Liver (tissue), 9 donors: Measurements from ENCODE around the gene LRRC72. TPM values are rescaled to one million over a fixed set of nuclear protein-coding genes. Genes with fewer than 3 reads are reported as not detected.

ENCODE experiments used
- DNase-seq: peaks from one replicate; pipeline ENCODE4 v3.0.0-alpha.2; 2017; ENCODE audit warnings: low spot score
- H3K27ac ChIP-seq, 2 donors: one replicate each; pipeline ENCODE4 v1.7.0; 2013; ENCODE audit warnings: inconsistent platforms in 2 of 2, low read length in 2 of 2, control low read depth in 1 of 2, low read depth in 1 of 2, mild to moderate bottlenecking in 1 of 2
- H3K27me3 ChIP-seq, 4 donors: one replicate each; pipeline versions ENCODE4 v1.6.1 to v1.7.0; 2013; ENCODE audit warnings: low read length in 3 of 4, inconsistent platforms in 1 of 4, mild to moderate bottlenecking in 1 of 4, moderate library complexity in 1 of 4; ENCODE audit not compliant: control insufficient read depth in 4 of 4, insufficient read depth in 4 of 4
- H3K36me3 ChIP-seq, 4 donors: one replicate each; pipeline versions ENCODE4 v1.6.1 to v1.7.0; 2013; ENCODE audit warnings: low read length in 3 of 4, mild to moderate bottlenecking in 3 of 4, low read depth in 1 of 4, moderate library complexity in 1 of 4; ENCODE audit not compliant: control insufficient read depth in 4 of 4, insufficient read depth in 3 of 4
- H3K4me1 ChIP-seq, 4 donors: one replicate each; pipeline versions ENCODE4 v1.6.1 to v1.7.0; 2013; ENCODE audit warnings: low read length in 3 of 4, mild to moderate bottlenecking in 3 of 4, moderate library complexity in 1 of 4; ENCODE audit not compliant: control insufficient read depth in 4 of 4, insufficient read depth in 4 of 4
- H3K4me3 ChIP-seq, 3 donors: one replicate each; pipeline versions ENCODE4 v1.6.1 to v1.7.0; 2013; ENCODE audit warnings: low read length in 3 of 3, control low read depth in 1 of 3, low read depth in 1 of 3, mild to moderate bottlenecking in 1 of 3
- H3K9ac ChIP-seq, 2 donors: one replicate each; pipeline ENCODE4 v1.7.0; 2013; ENCODE audit warnings: low read length in 2 of 2, mild to moderate bottlenecking in 2 of 2, moderate library complexity in 2 of 2, control low read depth in 1 of 2, low read depth in 1 of 2
- H3K9me3 ChIP-seq, 4 donors: one replicate each; pipeline versions ENCODE4 v1.6.1 to v1.7.0; 2013; ENCODE audit warnings: low read length in 3 of 4; ENCODE audit not compliant: control insufficient read depth in 4 of 4
- ATF3 ChIP-seq: IDR thresholded peaks from 2 replicates; pipeline ENCODE4 v1.6.1; 2016; ENCODE audit warnings: antibody characterized with exemption
- CTCF ChIP-seq: fragments of 150-350 bp; IDR thresholded peaks from 2 replicates; pipeline ENCODE4 v1.5.1; 2017; ENCODE audit warnings: improper control_type of control experiment, low read depth, low read length; ENCODE audit not compliant: missing input control
- EGR1 ChIP-seq, 2 donors: IDR thresholded peaks; 2 replicates each; pipeline ENCODE4 v1.6.1; 2016 to 2018; ENCODE audit warnings: antibody characterized with exemption in 2 of 2, low read depth in 2 of 2
- FOXA1 ChIP-seq: IDR thresholded peaks from 2 replicates; pipeline ENCODE4 v1.6.1; 2016; ENCODE audit warnings: antibody characterized with exemption
- FOXA2 ChIP-seq: IDR thresholded peaks from 2 replicates; pipeline ENCODE4 v1.6.1; 2016; ENCODE audit warnings: antibody characterized with exemption
- GABPA ChIP-seq, 2 donors: IDR thresholded peaks in 1 of 2; conservative IDR thresholded peaks in 1 of 2; 2 replicates each; pipeline ENCODE4 v1.6.1; 2016; ENCODE audit warnings: antibody characterized with exemption in 2 of 2, mild to moderate bottlenecking in 1 of 2, moderate library complexity in 1 of 2
- HNF4A ChIP-seq, 2 donors: conservative IDR thresholded peaks; 2 replicates each; pipeline ENCODE4 v1.6.1; 2016; ENCODE audit warnings: antibody characterized with exemption in 2 of 2, mild to moderate bottlenecking in 2 of 2
- HNF4G ChIP-seq: IDR thresholded peaks from 2 replicates; pipeline ENCODE4 v1.6.1; 2016; ENCODE audit warnings: antibody characterized with exemption
- JUND ChIP-seq, 2 donors: IDR thresholded peaks; 2 replicates each; pipeline ENCODE4 v1.6.1; 2016; ENCODE audit warnings: antibody characterized with exemption in 2 of 2
- MAX ChIP-seq: IDR thresholded peaks from 2 replicates; pipeline ENCODE4 v1.6.1; 2016; ENCODE audit warnings: antibody characterized with exemption
- NR2F2 ChIP-seq: IDR thresholded peaks from 2 replicates; pipeline ENCODE4 v1.6.1; 2016; ENCODE audit warnings: antibody characterized with exemption
- RAD21 ChIP-seq, 2 donors: IDR thresholded peaks; 2 replicates each; pipeline ENCODE4 v1.6.1; 2016; ENCODE audit warnings: antibody characterized with exemption in 2 of 2, mild to moderate bottlenecking in 2 of 2
- REST ChIP-seq: IDR thresholded peaks from 2 replicates; pipeline ENCODE4 v1.6.1; 2016; ENCODE audit warnings: antibody characterized with exemption, mild to moderate bottlenecking
- RXRA ChIP-seq, 2 donors: IDR thresholded peaks; 2 replicates each; pipeline ENCODE4 v1.6.1; 2017 to 2018; ENCODE audit warnings: antibody characterized with exemption in 2 of 2, mild to moderate bottlenecking in 1 of 2
- SP1 ChIP-seq: IDR thresholded peaks from 2 replicates; pipeline ENCODE4 v1.6.1; 2018; ENCODE audit warnings: antibody characterized with exemption, mild to moderate bottlenecking
- TAF1 ChIP-seq: conservative IDR thresholded peaks from 2 replicates; pipeline ENCODE4 v1.6.1; 2016; ENCODE audit warnings: antibody characterized with exemption, mild to moderate bottlenecking
- YY1 ChIP-seq: IDR thresholded peaks from 2 replicates; pipeline ENCODE4 v1.6.1; 2016; ENCODE audit warnings: antibody characterized with exemption, mild to moderate bottlenecking
- ZBTB33 ChIP-seq: IDR thresholded peaks from 2 replicates; pipeline ENCODE4 v1.6.1; 2016; ENCODE audit warnings: antibody characterized with exemption
- WGBS: extraction: QIAGEN DNeasy Blood & Tissue Kit; methylation state at CpG from one replicate; pipeline ENCODE4 v1.1.7; 2013; 5-methylcytosine and 5-hydroxymethylcytosine counted together
- polyA plus RNA-seq, 2 donors: library from polyadenylated mRNA; stranded (reverse) in 1 of 2; unstranded in 1 of 2; fragments of 200-250 nt in 1 of 2; fragments of >200 nt in 1 of 2; fragmentation: Nextera tagmentation in 1 of 2; extraction: Ambion mirVana in 1 of 2; gene quantifications; one replicate each; pipeline versions ENCODE4 v1.2.1 to v1.2.3, GENCODE V29; 2013 to 2015
- total RNA-seq, 2 donors: library from RNA; depleted of rRNA; stranded (reverse); fragments of >200 nt; gene quantifications; one replicate each; pipeline ENCODE4 v1.2.3, GENCODE V29; 2014
- donor health status: healthy.
- donor health status: healthy.
- donor health status: healthy.
- donor health status: healthy.
- donor health status: healthy.

The LRRC72 gene
- total and polyA plus RNA-seq, 4 donors, result not detected

- no peak overlapping the region for H3K9ac ChIP-seq
- no peaks in the 10 kb centered on the region for H3K9me3 ChIP-seq
- H3K27me3 ChIP-seq, result no peaks in the 10 kb centered on the region
- DNase-seq, result no peak
- TF ChIP-seq EGR1 (IDR thresholded peaks at IDR 0.05; ENCODE audit: low read depth in 2 of 2), result no peak
- no peak for TF ChIP-seq SP1
- TF ChIP-seq FOXA1, result no peak
- no peak for TF ChIP-seq CTCF
- no peak for TF ChIP-seq TAF1
- TF ChIP-seq NR2F2, result no peak
- TF ChIP-seq HNF4G, result no peak
- TF ChIP-seq FOXA2, result no peak
- TF ChIP-seq YY1, result no peak
- no peak for TF ChIP-seq RAD21 (IDR thresholded peaks at IDR 0.05)
- no peak for TF ChIP-seq MAX
- no peak for TF ChIP-seq JUND (IDR thresholded peaks at IDR 0.05)
- TF ChIP-seq HNF4A (conservative IDR thresholded peaks at IDR 0.05), result no peak
- TF ChIP-seq ATF3, result no peak
- no peak for TF ChIP-seq GABPA (IDR thresholded peaks at IDR 0.05 in 1 of 2, conservative IDR thresholded peaks at IDR 0.05 in 1 of 2)
- no peak for TF ChIP-seq ZBTB33
- TF ChIP-seq REST, result no peak
- TF ChIP-seq RXRA (IDR thresholded peaks at IDR 0.05), result no peak
- H3K36me3 ChIP-seq, result no peaks in the 10 kb centered on the region
- no peak overlapping the region for H3K27ac ChIP-seq
- no peaks in the 10 kb centered on the region for H3K4me1 ChIP-seq
- no peak overlapping the region for H3K4me3 ChIP-seq
- WGBS, result 71% methylated on average over 4 of the region's 4 CpGs
Measured at GRCh38 chr7:16494955-16495719, 31.5 kb upstream of the LRRC72 start.
